K562 (cell line): ENCODE measurements around the gene RASAL1. TPM values are rescaled to one million over a fixed set of nuclear protein-coding genes. Genes with fewer than 3 reads are reported as not detected.

ENCODE experiments used
- ATAC-seq: fragments of 200-7000 bp; cut with Tn5 transposase; 3 replicates; pipeline ENCODE4 v1.9.1; 2020; ENCODE audit warnings: moderate library complexity
- BruUV-seq: library from RNA; stranded (reverse); fragments of 400-500 nt; replicated peaks from 2 replicates; lab custom pipeline; 2021; lab: Mats Ljungman, UMichigan
- CTCF ChIA-PET: fragments of 300-600 bp; formaldehyde crosslinking; extraction: SDS; loops from one replicate; lab custom pipeline; 2021; ENCODE audit warnings: low intra/inter-chr PET ratio; lab: Yijun Ruan, JAX
- POLR2A ChIA-PET: fragments of 300-600, 350-650 bp; sonication (Branson Sonifier 250); formaldehyde crosslinking; extraction: SDS; loops from one replicate; lab custom pipeline; 2021; ENCODE audit warnings: antibody characterized with exemption, inconsistent platforms; lab: Yijun Ruan, JAX
- DNase-seq, 4 experiments: peaks; one replicate each; pipeline versions ENCODE4 v3.0.0 to v3.0.0-alpha.2; 2011 to 2018; ENCODE audit warnings: low spot score in 3 of 4, mixed read lengths in 3 of 4; ENCODE audit errors: extremely low read depth in 1 of 4
- FAIRE-seq: peaks from 2 replicates; lab custom pipeline; 2011; peaks lifted over from hg19 to GRCh38; lab: Jason Lieb, UNC
- H2AFZ ChIP-seq: 2 replicates; pipeline ENCODE4 v1.6.0; 2011; ENCODE audit warnings: low read depth, low read length, control low read depth, inconsistent platforms
- H3K27ac ChIP-seq: fragments of 200-600 bp; 3 replicates; pipeline ENCODE4 v1.8.0; 2011; ENCODE audit warnings: low read depth, mild to moderate bottlenecking, control low read depth, inconsistent platforms, low read length, moderate library complexity, mixed read lengths; ENCODE audit errors: extremely low read depth
- H3K27me3 ChIP-seq, 2 experiments: fragments of 300-600 bp in 1 of 2; 2 replicates in 1 of 2; 3 replicates in 1 of 2; pipeline versions ENCODE4 v1.6.0 to v1.8.0; 2011; ENCODE audit warnings: inconsistent platforms in 2 of 2, low read length in 2 of 2, mild to moderate bottlenecking in 1 of 2, mixed read lengths in 1 of 2, moderate library complexity in 1 of 2; ENCODE audit not compliant: control insufficient read depth in 2 of 2, insufficient read depth in 2 of 2
- H3K36me3 ChIP-seq: fragments of 300-600 bp; 3 replicates; pipeline ENCODE4 v1.8.0; 2011; ENCODE audit warnings: mild to moderate bottlenecking, low read length, inconsistent platforms; ENCODE audit not compliant: control insufficient read depth, insufficient read depth
- H3K4me1 ChIP-seq, 2 experiments: fragments of 200-600 bp in 1 of 2; replicated peaks in 1 of 2; 2 replicates in 1 of 2; 3 replicates in 1 of 2; pipeline versions ENCODE4 v1.5.1 to v1.8.0; 2011; ENCODE audit warnings: inconsistent platforms in 2 of 2, low read length in 2 of 2, mild to moderate bottlenecking in 1 of 2, mixed read lengths in 1 of 2, moderate library complexity in 1 of 2; ENCODE audit not compliant: control insufficient read depth in 2 of 2, insufficient read depth in 2 of 2
- H3K4me2 ChIP-seq: 2 replicates; pipeline ENCODE4 v1.6.1; 2011; ENCODE audit warnings: low read length, control low read depth, inconsistent platforms, mixed read lengths; ENCODE audit not compliant: insufficient read depth
- H3K4me3 ChIP-seq: fragments of 200-600 bp; sonication (generic), shearing (Covaris generic); 2 replicates; pipeline ENCODE4 v1.5.1; 2016; ENCODE audit warnings: control low read depth, inconsistent platforms
- H3K79me2 ChIP-seq: fragments of 200-600 bp; 3 replicates; pipeline ENCODE4 v1.8.0; 2011; ENCODE audit warnings: low read length, inconsistent platforms; ENCODE audit not compliant: control insufficient read depth, insufficient read depth
- H3K9ac ChIP-seq, 2 experiments: 2 replicates each; pipeline versions ENCODE4 v1.6.0 to v1.6.1; 2011; ENCODE audit warnings: low read depth in 2 of 2, low read length in 2 of 2, control low read depth in 1 of 2, inconsistent platforms in 1 of 2, mild to moderate bottlenecking in 1 of 2, mixed read lengths in 1 of 2; ENCODE audit not compliant: insufficient read depth in 1 of 2
- H3K9me1 ChIP-seq: one replicate; pipeline ENCODE4 v1.6.0; 2011; ENCODE audit warnings: inconsistent platforms, mild to moderate bottlenecking, low read length, moderate library complexity; ENCODE audit not compliant: control insufficient read depth, insufficient read depth
- H3K9me3 ChIP-seq: replicated peaks from 2 replicates; pipeline ENCODE4 v1.5.1; 2011; ENCODE audit warnings: low read depth, low read length, inconsistent platforms; ENCODE audit not compliant: control insufficient read depth, insufficient read depth
- H4K20me1 ChIP-seq: replicated peaks from 2 replicates; pipeline ENCODE4 v1.6.1; 2011; ENCODE audit warnings: low read length, inconsistent platforms, mixed read lengths; ENCODE audit not compliant: control insufficient read depth, insufficient read depth
- BRD9 ChIP-seq: fragments of 450-650 bp; IDR thresholded peaks from 2 replicates; pipeline ENCODE4 v1.6.1; 2018; ENCODE audit warnings: low read depth; ENCODE audit not compliant: partially characterized antibody
- CBX8 ChIP-seq: fragments of 200-600 bp; sonication (generic); IDR thresholded peaks from 2 replicates; pipeline ENCODE4 v1.6.1; 2012; ENCODE audit warnings: borderline replicate concordance, mixed run types, low read depth, mild to moderate bottlenecking, moderate library complexity, mixed read lengths, low read length, control low read depth, inconsistent platforms; ENCODE audit not compliant: poor library complexity, severe bottlenecking; ENCODE audit errors: extremely low read depth
- MIER1 ChIP-seq: fragments of 450-650 bp; IDR thresholded peaks from 2 replicates; pipeline ENCODE4 v1.6.1; 2016; ENCODE audit warnings: antibody characterized with exemption, mild to moderate bottlenecking, low read depth
- MLX ChIP-seq, 2 experiments: fragments of 450-650 bp in 1 of 2; sonication (generic) in 1 of 2; formaldehyde crosslinking; conservative IDR thresholded peaks; 2 replicates each; pipeline versions ENCODE4 v1.4.0 to v1.8.1; 2020 to 2022; ENCODE audit warnings: mild to moderate bottlenecking in 1 of 2, missing genetic modification reagents in 1 of 2
- MYBL2 ChIP-seq, 2 experiments: fragments of 450-650 bp in 1 of 2; sonication (generic) in 1 of 2; formaldehyde crosslinking in 1 of 2; IDR thresholded peaks; 2 replicates each; pipeline versions ENCODE4 v1.6.1 to v1.8.1; 2017 to 2022; ENCODE audit warnings: borderline replicate concordance in 1 of 2, inconsistent platforms in 1 of 2, low read depth in 1 of 2, mild to moderate bottlenecking in 1 of 2, missing genetic modification reagents in 1 of 2, moderate library complexity in 1 of 2
- NRF1 ChIP-seq, 2 experiments: fragments of 450-650 bp; IDR thresholded peaks in 1 of 2; conservative IDR thresholded peaks in 1 of 2; 2 replicates each; pipeline ENCODE4 v1.6.1; 2014; ENCODE audit warnings: mild to moderate bottlenecking in 2 of 2
- POLR2B ChIP-seq: fragments of 450-650 bp; IDR thresholded peaks from 2 replicates; pipeline ENCODE4 v1.6.1; 2018; ENCODE audit warnings: low read depth; ENCODE audit not compliant: partially characterized antibody
- RBM39 ChIP-seq: fragments of 200-400 bp; formaldehyde crosslinking; optimal IDR thresholded peaks from 2 replicates; pipeline ENCODE3; 2018; ENCODE audit warnings: low read depth, low read length
- TGIF2 ChIP-seq: sonication (generic); formaldehyde crosslinking; IDR thresholded peaks from 2 replicates; pipeline ENCODE4 v1.8.1; 2022; ENCODE audit warnings: mild to moderate bottlenecking, missing genetic modification reagents, moderate library complexity
- ZNF347 ChIP-seq: fragments of 450-650 bp; formaldehyde crosslinking; IDR thresholded peaks from 2 replicates; pipeline ENCODE4 v1.4.0; 2020; ENCODE audit warnings: low read depth, mild to moderate bottlenecking, moderate library complexity
- ZSCAN32 ChIP-seq: fragments of 450-650 bp; formaldehyde crosslinking; IDR thresholded peaks from 2 replicates; pipeline ENCODE4 v1.4.0; 2020; ENCODE audit warnings: mild to moderate bottlenecking, moderate library complexity
- WGBS: fragments of 100-300 bp; shearing (Covaris generic); methylation state at CpG from one replicate; pipeline ENCODE4 v1.1.6; 2016; ENCODE audit warnings: low coverage, mixed read lengths; ENCODE audit not compliant: insufficient coverage; ENCODE audit errors: missing lambda C conversion rate; 5-methylcytosine and 5-hydroxymethylcytosine counted together
- in situ Hi-C: fragments of 300-500 bp; cut with MboI; formaldehyde crosslinking; loops from 4 replicates; pipeline ENCODE4 v1.15.0; 2018; ENCODE audit warnings: inconsistent platforms, mixed read lengths
- intact Hi-C: fragments of 100-400 bp; cut with micrococcal nuclease; formaldehyde crosslinking; loops from 2 replicates; pipeline ENCODE4 v1.14.2; 2022
- polyA plus RNA-seq, 8 experiments: library from polyadenylated mRNA; depleted of rRNA in 4 of 8; stranded (reverse) in 5 of 8; unstranded in 3 of 8; fragments of >200 nt; fragmentation: Nextera tagmentation in 2 of 8; fragmentation: Illumina TruSeq in 1 of 8; extraction: Ambion mirVana in 2 of 8; extraction: Trizol in 1 of 8; gene quantifications; 2 replicates each; pipeline versions ENCODE4 v1.2.1 to v1.2.3, GENCODE V29; 2011 to 2014; ENCODE audit warnings: inconsistent platforms in 1 of 8, missing spikeins in 1 of 8
- total RNA-seq, 7 experiments: library from RNA; depleted of rRNA in 6 of 7; stranded (reverse); fragments of >200 nt in 6 of 7; fragmentation: Illumina TruSeq in 2 of 7; extraction: Trizol in 2 of 7; gene quantifications; 2 replicates each; pipeline versions ENCODE4 v1.2.1 to v1.2.3, GENCODE V29; 2011 to 2021; ENCODE audit warnings: low replicate concordance in 1 of 7

RASAL1 gene
- total and polyA plus RNA-seq, 9 of the 15 experiments (the other 6 are each of a cell fraction or from before 2014, with no cell fraction given) = 0.06 to 0.16 (median 0.14) TPM; not detected in 6

- no TSS peak for BruUV-seq
- in situ Hi-C loops = no loop called here
- POLR2A ChIA-PET = interaction anchor here (0.6 kb wide), 1 partner anchor 11 kb away, joined by 3 read pairs; no protein-coding TSS in a partner anchor
- ATAC-seq (no peak), DNase-seq (no peak), FAIRE-seq (no peak)
- WGBS = 0% methylated on average over 3 of the region's 3 CpGs
- H3K27ac ChIP-seq = no peak overlapping the region
- H3K79me2 ChIP-seq = no peaks in the 10 kb centered on the region
- TF ChIP-seq MIER1 (no peak), POLR2B (no peak), RBM39 (no peak), MLX (CRISPR knock-in tag; conservative IDR thresholded peaks at IDR 0.05) (no peak), BRD9 (no peak), MYBL2 (IDR thresholded peaks at IDR 0.05; ENCODE audit: low read depth) (no peak), MYBL2 (CRISPR knock-in tag; IDR thresholded peaks at IDR 0.05; ENCODE audit: borderline replicate concordance) (no peak), TGIF2 (CRISPR knock-in tag) (no peak), ZSCAN32 (CRISPR knock-in tag) (no peak), CBX8 (no peak), NRF1 (conservative IDR thresholded peaks at IDR 0.05 in 1 of 2, IDR thresholded peaks at IDR 0.05 in 1 of 2) (no peak), ZNF347 (no peak)
- H3K9ac ChIP-seq = no peak overlapping the region
- H3K4me2 ChIP-seq = no peak overlapping the region
- H3K4me1 ChIP-seq = peaks cover 5 to 25% of the 10 kb centered on the region in 2 experiments; a peak in 3 of 5 replicates
- H3K9me3 ChIP-seq = no peaks in the 10 kb centered on the region
- H3K36me3 ChIP-seq = no peaks in the 10 kb centered on the region
- CTCF ChIA-PET = no interaction called here
- intact Hi-C loops = loop anchor here (5.0 kb wide), 1 partner anchor 159 kb away; no protein-coding TSS in a partner anchor
- peaks cover 8% of the 10 kb centered on the region for H4K20me1 ChIP-seq
- no peak overlapping the region for H3K4me3 ChIP-seq
- peaks cover 20 to 32% of the 10 kb centered on the region in 2 experiments for H3K27me3 ChIP-seq
- no peak overlapping the region for H2AFZ ChIP-seq
- H3K9me1 ChIP-seq = peaks cover 3% of the 10 kb centered on the region
Observed at GRCh38 chr12:113151655-113152054, 16.1 kb upstream of the RASAL1 start.
